ENCODE measurements around the gene CYP26B1. TPM values are rescaled to one million over a fixed set of nuclear protein-coding genes. Genes with fewer than 3 reads are reported as not detected.

CYP26B1 gene
- total and polyA plus RNA-seq, 10 donors = 0.87 to 11.4 (median 5.1) TPM

DNA sequence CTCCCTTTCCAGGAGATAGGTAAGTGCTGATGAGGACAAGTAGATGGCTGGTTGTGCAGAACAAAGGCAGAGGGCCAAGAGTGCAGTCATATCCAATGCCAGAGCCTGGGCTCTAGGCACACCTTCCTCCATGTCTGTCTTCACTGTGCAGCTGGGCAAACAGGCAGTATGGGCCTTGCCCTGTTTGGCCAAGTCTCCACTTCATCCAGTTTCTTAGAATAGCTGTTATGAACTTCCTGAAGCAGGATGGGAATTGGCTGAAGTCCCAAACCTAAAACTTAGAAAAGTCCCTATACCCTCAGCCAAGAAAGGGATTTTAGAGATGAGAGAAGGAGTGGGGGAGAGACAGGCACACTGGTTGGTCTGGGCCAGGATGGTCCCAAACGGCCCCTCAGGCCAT, 37.5 kb upstream of the CYP26B1 start:
- Histone ChIP-seq H3K9me3 (peaks cover 0 to 17% (median 13%) of the 10 kb centered on the region in 8 donors), H3K36me3 (peaks cover 0 to 14% (median 0%) of the 10 kb centered on the region in 6 donors), H3K4me1 (no peaks in the 10 kb centered on the region), H3K4me3 (no peak overlapping the region), H3K27me3 (replicated peaks in 1 of 7) (no peaks in the 10 kb centered on the region), H3K27ac (no peak overlapping the region)
- 53 to 88% (median 79%) methylated on average over 1 of the region's 1 CpG for WGBS, 5 donors
- TF ChIP-seq, protein P1, sequence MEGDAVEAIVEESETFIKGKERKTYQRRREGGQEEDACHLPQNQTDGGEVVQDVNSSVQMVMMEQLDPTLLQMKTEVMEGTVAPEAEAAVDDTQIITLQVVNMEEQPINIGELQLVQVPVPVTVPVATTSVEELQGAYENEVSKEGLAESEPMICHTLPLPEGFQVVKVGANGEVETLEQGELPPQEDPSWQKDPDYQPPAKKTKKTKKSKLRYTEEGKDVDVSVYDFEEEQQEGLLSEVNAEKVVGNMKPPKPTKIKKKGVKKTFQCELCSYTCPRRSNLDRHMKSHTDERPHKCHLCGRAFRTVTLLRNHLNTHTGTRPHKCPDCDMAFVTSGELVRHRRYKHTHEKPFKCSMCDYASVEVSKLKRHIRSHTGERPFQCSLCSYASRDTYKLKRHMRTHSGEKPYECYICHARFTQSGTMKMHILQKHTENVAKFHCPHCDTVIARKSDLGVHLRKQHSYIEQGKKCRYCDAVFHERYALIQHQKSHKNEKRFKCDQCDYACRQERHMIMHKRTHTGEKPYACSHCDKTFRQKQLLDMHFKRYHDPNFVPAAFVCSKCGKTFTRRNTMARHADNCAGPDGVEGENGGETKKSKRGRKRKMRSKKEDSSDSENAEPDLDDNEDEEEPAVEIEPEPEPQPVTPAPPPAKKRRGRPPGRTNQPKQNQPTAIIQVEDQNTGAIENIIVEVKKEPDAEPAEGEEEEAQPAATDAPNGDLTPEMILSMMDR (IDR thresholded peaks at IDR 0.05 in 8 of 11, conservative IDR thresholded peaks at IDR 0.05 in 3 of 11) = no peak
- TF ChIP-seq POLR2AphosphoS5 (IDR thresholded peaks at IDR 0.05) = no peak
- no peak for TF ChIP-seq POLR2A (IDR thresholded peaks at IDR 0.05)
- DNase-seq = no peak
- intact Hi-C loops (cut with DNase I; ENCODE audit: low total_unique reads) = no loop called here

DNA sequence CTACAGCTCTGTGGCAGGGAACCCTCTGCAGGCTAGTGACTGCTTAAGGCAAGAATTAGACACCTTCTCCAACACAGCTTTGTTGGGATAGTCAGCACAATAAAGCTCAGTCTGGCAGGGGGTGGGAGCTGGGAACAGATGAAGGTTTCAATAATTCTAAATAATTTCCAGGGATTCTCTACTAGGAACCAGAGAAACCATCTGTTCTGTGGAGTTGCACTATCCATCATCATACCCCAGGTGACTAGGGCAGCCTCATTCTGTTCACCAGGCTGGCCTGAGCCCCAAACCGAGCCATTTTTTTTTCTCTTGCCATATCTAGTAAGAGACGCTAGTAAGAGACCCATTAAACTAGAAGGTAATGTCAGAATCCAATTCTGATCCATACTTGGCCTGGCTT, 35.8 kb upstream of the CYP26B1 start:
- H3K4me1 ChIP-seq = no peaks in the 10 kb centered on the region
- no peak for DNase-seq
- H3K9me3 ChIP-seq = peaks cover 0 to 17% (median 13%) of the 10 kb centered on the region in 8 donors
- peaks cover 0 to 29% (median 2%) of the 10 kb centered on the region in 6 donors for H3K36me3 ChIP-seq
- H3K27ac ChIP-seq = no peak overlapping the region
- H3K4me3 ChIP-seq = no peak overlapping the region
- TF ChIP-seq, protein P1 (IDR thresholded peaks at IDR 0.05 in 8 of 11, conservative IDR thresholded peaks at IDR 0.05 in 3 of 11) = no peak
- no peak for TF ChIP-seq POLR2A (IDR thresholded peaks at IDR 0.05)
- H3K27me3 ChIP-seq (replicated peaks in 1 of 7) = no peaks in the 10 kb centered on the region
- intact Hi-C loops (cut with DNase I; ENCODE audit: low total_unique reads) = no loop called here
- WGBS, 5 donors = 86 to 97% (median 95%) methylated on average over 2 of the region's 2 CpGs

DNA sequence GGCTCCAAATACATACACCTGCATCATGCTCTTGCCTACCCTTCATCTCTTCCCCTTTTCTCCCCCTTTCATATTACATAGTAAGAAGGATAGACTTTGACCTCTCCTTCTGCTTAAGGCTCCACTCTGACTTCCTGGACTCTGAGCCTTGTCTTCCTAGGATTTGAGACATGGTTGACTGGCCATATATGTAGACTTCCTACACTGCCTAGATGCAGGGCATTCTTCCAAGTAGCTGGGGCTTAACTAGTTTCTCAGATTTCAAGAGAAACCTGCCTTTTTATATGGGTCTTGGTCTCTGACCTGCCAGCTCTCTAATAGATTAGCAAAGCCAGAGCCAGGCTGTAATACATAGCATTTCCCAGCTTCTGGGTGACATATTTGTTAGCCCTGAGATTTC, 35.4 kb upstream of the CYP26B1 start:
- TF ChIP-seq, protein P1 (IDR thresholded peaks at IDR 0.05 in 8 of 11, conservative IDR thresholded peaks at IDR 0.05 in 3 of 11) = no peak
- TF ChIP-seq POLR2A (IDR thresholded peaks at IDR 0.05) (no peak), POLR2AphosphoS5 (IDR thresholded peaks at IDR 0.05) (no peak)
- H3K9me3 ChIP-seq = peaks cover 0 to 15% (median 11%) of the 10 kb centered on the region in 8 donors
- intact Hi-C loops (cut with DNase I; ENCODE audit: low total_unique reads) = no loop called here

DNA sequence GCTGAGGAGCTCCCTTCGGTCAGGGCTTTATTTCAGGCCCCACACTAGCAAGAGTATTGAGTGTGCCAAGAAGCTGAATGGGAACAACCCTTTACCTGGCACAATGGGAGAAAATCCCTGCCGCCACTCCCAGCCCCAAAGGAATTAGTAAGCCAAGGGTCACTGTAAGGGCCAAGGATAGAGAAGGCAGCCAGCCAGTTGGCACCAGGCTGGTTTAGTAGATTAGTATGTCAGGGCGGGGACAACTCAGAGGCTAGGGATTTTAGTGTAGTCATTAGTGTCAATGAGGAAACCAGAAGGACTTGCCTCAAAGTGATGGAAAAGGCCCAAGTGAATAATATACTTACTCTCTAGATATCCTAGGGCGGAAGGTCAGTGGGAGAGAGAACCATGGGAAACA, 34.9 kb upstream of the CYP26B1 start:
- peaks cover 0 to 10% (median 6%) of the 10 kb centered on the region in 8 donors for H3K9me3 ChIP-seq
- no peaks in the 10 kb centered on the region for H3K4me1 ChIP-seq
- no peak overlapping the region for H3K4me3 ChIP-seq
- intact Hi-C loops (cut with DNase I; ENCODE audit: low total_unique reads) = no loop called here
- H3K36me3 ChIP-seq = peaks cover 0 to 33% (median 9%) of the 10 kb centered on the region in 6 donors
- DNase-seq = no peak
- no peak overlapping the region for H3K27ac ChIP-seq
- H3K27me3 ChIP-seq (replicated peaks in 1 of 7) = no peaks in the 10 kb centered on the region
- TF ChIP-seq, protein P1 (IDR thresholded peaks at IDR 0.05 in 8 of 11, conservative IDR thresholded peaks at IDR 0.05 in 3 of 11) = no peak
- TF ChIP-seq POLR2A (IDR thresholded peaks at IDR 0.05) (no peak), POLR2AphosphoS5 (IDR thresholded peaks at IDR 0.05) (no peak)
- WGBS, 5 donors = 69 to 90% (median 77%) methylated on average over 4 of the region's 4 CpGs

More for the DNA sequence above, 35.4 kb upstream of the CYP26B1 start:
- H3K4me1 ChIP-seq = no peaks in the 10 kb centered on the region
- no peak for DNase-seq
- no peak overlapping the region for H3K4me3 ChIP-seq
- no peaks in the 10 kb centered on the region for H3K27me3 ChIP-seq (replicated peaks in 1 of 7)
- no peak overlapping the region for H3K27ac ChIP-seq
- H3K36me3 ChIP-seq = peaks cover 0 to 33% (median 5%) of the 10 kb centered on the region in 6 donors

All from spleen (tissue), 11 donors.